GM18861 (cell line): ENCODE measurements around the gene CCDC112.

Source experiments
- ATAC-seq: cut with Tn5 transposase; IDR thresholded peaks from one replicate; pipeline ENCODE4 v1.9.1; 2021; ENCODE audit not compliant: unreplicated experiment

CCDC112 gene

GRCh38 chr5:115296124-115297022, at the start of gene CCDC112:
Gene CCDC112 (minus strand): TSS chr5:115296654. CDS start chr5:115296543, 111 bp downstream.
- peak; percentile 61 for ATAC-seq

GRCh38 chr5:115345344-115345743, 48.9 kb upstream of the CCDC112 start:
- ATAC-seq = no peak

- ATAC-seq = no peak
These were observed 47.4 kb upstream of the CCDC112 start for GRCh38 chr5:115343855-115344254.

- no peak for ATAC-seq
These were observed 46.3 kb upstream of the CCDC112 start for GRCh38 chr5:115342590-115343377.

- ATAC-seq = no peak
These were observed 45.3 kb upstream of the CCDC112 start for GRCh38 chr5:115341745-115342144.

- no peak for ATAC-seq
These were observed 42.4 kb upstream of the CCDC112 start for GRCh38 chr5:115338851-115339250.

GRCh38 chr5:115337882-115338281, 41.4 kb upstream of the CCDC112 start:
- no peak for ATAC-seq

- no peak for ATAC-seq
These were observed 40.5 kb upstream of the CCDC112 start for GRCh38 chr5:115336964-115337363.

GRCh38 chr5:115336201-115336720, 39.8 kb upstream of the CCDC112 start:
- ATAC-seq = no peak

- ATAC-seq = no peak
These were observed 38.8 kb upstream of the CCDC112 start for GRCh38 chr5:115335301-115335700.

- ATAC-seq = peak; percentile 57
These were observed 36.7 kb upstream of the CCDC112 start for GRCh38 chr5:115333164-115333563.

- no peak for ATAC-seq
These were observed 34.4 kb upstream of the CCDC112 start for GRCh38 chr5:115330830-115331229.

GRCh38 chr5:115329475-115329874, 33.0 kb upstream of the CCDC112 start:
- no peak for ATAC-seq

GRCh38 chr5:115328617-115329274, 32.3 kb upstream of the CCDC112 start:
- peak; percentile 44 for ATAC-seq

- no peak for ATAC-seq
These were observed 29.0 kb upstream of the CCDC112 start for GRCh38 chr5:115325296-115325959.

GRCh38 chr5:115324021-115324420, 27.6 kb upstream of the CCDC112 start:
- no peak for ATAC-seq

- no peak for ATAC-seq
These were observed 26.3 kb upstream of the CCDC112 start for GRCh38 chr5:115322729-115323128.

GRCh38 chr5:115321309-115321708, 24.9 kb upstream of the CCDC112 start:
- no peak for ATAC-seq

GRCh38 chr5:115320515-115320914, 24.1 kb upstream of the CCDC112 start:
- no peak for ATAC-seq

- ATAC-seq = no peak
These were observed 23.6 kb upstream of the CCDC112 start for GRCh38 chr5:115320006-115320405.

- ATAC-seq = no peak
These were observed 22.6 kb upstream of the CCDC112 start for GRCh38 chr5:115319007-115319406.
